ENCODE data around the gene ATP6V1B1.

The ATP6V1B1 gene

GRCh38 chr2:70927138-70927537, 8.6 kb upstream of the ATP6V1B1 start:
- no peaks in the 10 kb centered on the region for H3K4me1 ChIP-seq (ENCODE audit: insufficient read depth, low read length, severe bottlenecking)
- H3F3A ChIP-seq (ENCODE audit: insufficient read depth, low read length), result no peaks in the 10 kb centered on the region
- H3K9ac ChIP-seq (ENCODE audit: low read length), result no peak overlapping the region
- H3K9me3 ChIP-seq (ENCODE audit: low read length), result no peaks in the 10 kb centered on the region
- no peaks in the 10 kb centered on the region for H3K79me2 ChIP-seq (ENCODE audit: insufficient read depth, low read length)
- H3K4me3 ChIP-seq (ENCODE audit: low read depth, low read length, poor library complexity, severe bottlenecking), result no peak overlapping the region
- no peak overlapping the region for H2AFZ ChIP-seq (ENCODE audit: low read length)
- TF ChIP-seq CTCF (IDR thresholded peaks at IDR 0.05; ENCODE audit: low read length), result no peak
- TF ChIP-seq EZH2 (IDR thresholded peaks at IDR 0.05; ENCODE audit: borderline replicate concordance, low read length), result no peak
- no peaks in the 10 kb centered on the region for H4K20me1 ChIP-seq (ENCODE audit: insufficient read depth, low read length)
- H3K9me2 ChIP-seq (ENCODE audit: low read depth, low read length), result no peaks in the 10 kb centered on the region
- no peak overlapping the region for H3K27ac ChIP-seq (ENCODE audit: low read depth, low read length, poor library complexity, severe bottlenecking)
- no peaks in the 10 kb centered on the region for H3K36me3 ChIP-seq (ENCODE audit: insufficient read depth, low read length)
- no peak overlapping the region for H3K4me2 ChIP-seq (ENCODE audit: low read length)
- H3K27me3 ChIP-seq (ENCODE audit: insufficient read depth, low read length), result no peaks in the 10 kb centered on the region

GRCh38 chr2:70927641-70928040, 8.1 kb upstream of the ATP6V1B1 start:
- Histone ChIP-seq H4K20me1 (ENCODE audit: insufficient read depth, low read length) (no peaks in the 10 kb centered on the region), H3K36me3 (ENCODE audit: insufficient read depth, low read length) (no peaks in the 10 kb centered on the region), H3K27me3 (ENCODE audit: insufficient read depth, low read length) (no peaks in the 10 kb centered on the region), H3K9ac (ENCODE audit: low read length) (no peak overlapping the region), H3K79me2 (ENCODE audit: insufficient read depth, low read length) (no peaks in the 10 kb centered on the region), H3F3A (ENCODE audit: insufficient read depth, low read length) (no peaks in the 10 kb centered on the region), H3K4me3 (ENCODE audit: low read depth, low read length, poor library complexity, severe bottlenecking) (no peak overlapping the region), H3K9me2 (ENCODE audit: low read depth, low read length) (no peaks in the 10 kb centered on the region), H3K9me3 (ENCODE audit: low read length) (no peaks in the 10 kb centered on the region), H3K27ac (ENCODE audit: low read depth, low read length, poor library complexity, severe bottlenecking) (no peak overlapping the region), H3K4me2 (ENCODE audit: low read length) (no peak overlapping the region), H2AFZ (ENCODE audit: low read length) (no peak overlapping the region), H3K4me1 (ENCODE audit: insufficient read depth, low read length, severe bottlenecking) (no peaks in the 10 kb centered on the region)
- TF ChIP-seq EZH2 (IDR thresholded peaks at IDR 0.05; ENCODE audit: borderline replicate concordance, low read length) (no peak), CTCF (IDR thresholded peaks at IDR 0.05; ENCODE audit: low read length) (no peak)

GRCh38 chr2:70928366-70928765, 7.3 kb upstream of the ATP6V1B1 start:
- no peak overlapping the region for H3K4me2 ChIP-seq (ENCODE audit: low read length)
- H3K79me2 ChIP-seq (ENCODE audit: insufficient read depth, low read length), result no peaks in the 10 kb centered on the region
- H2AFZ ChIP-seq (ENCODE audit: low read length), result no peak overlapping the region
- no peak overlapping the region for H3K4me3 ChIP-seq (ENCODE audit: low read depth, low read length, poor library complexity, severe bottlenecking)
- H3K27ac ChIP-seq (ENCODE audit: low read depth, low read length, poor library complexity, severe bottlenecking), result no peak overlapping the region
- H3K36me3 ChIP-seq (ENCODE audit: insufficient read depth, low read length), result no peaks in the 10 kb centered on the region
- TF ChIP-seq EZH2 (IDR thresholded peaks at IDR 0.05; ENCODE audit: borderline replicate concordance, low read length) (no peak), CTCF (IDR thresholded peaks at IDR 0.05; ENCODE audit: low read length) (no peak)
- H4K20me1 ChIP-seq (ENCODE audit: insufficient read depth, low read length), result no peaks in the 10 kb centered on the region
- H3K4me1 ChIP-seq (ENCODE audit: insufficient read depth, low read length, severe bottlenecking), result no peaks in the 10 kb centered on the region
- no peaks in the 10 kb centered on the region for H3K27me3 ChIP-seq (ENCODE audit: insufficient read depth, low read length)
- H3K9me3 ChIP-seq (ENCODE audit: low read length), result no peaks in the 10 kb centered on the region
- H3K9ac ChIP-seq (ENCODE audit: low read length), result no peak overlapping the region
- no peaks in the 10 kb centered on the region for H3K9me2 ChIP-seq (ENCODE audit: low read depth, low read length)
- no peaks in the 10 kb centered on the region for H3F3A ChIP-seq (ENCODE audit: insufficient read depth, low read length)

Data from OCI-LY1 (cell line).